GM23338 (cell line): ENCODE data around the gene B4GALT4. TPM values are rescaled to one million over a fixed set of nuclear protein-coding genes. Genes with fewer than 3 reads are reported as not detected.

Experiments used
- ATAC-seq: fragments of 200-7000 bp; cut with Tn5 transposase; 3 replicates; pipeline ENCODE4 v1.9.1; 2020
- DNase-seq: peaks from one replicate; pipeline ENCODE4 v3.0.0-alpha.2; 2015; ENCODE audit warnings: low spot score
- H2AFZ ChIP-seq: fragments of 200-600 bp; sonication (generic); 2 replicates; pipeline ENCODE4 v1.8.0; 2016; ENCODE audit warnings: antibody characterized with exemption, mild to moderate bottlenecking, moderate library complexity
- H3F3A ChIP-seq: fragments of 200-600 bp; sonication (generic); replicated peaks from 2 replicates; pipeline ENCODE4 v1.8.0; 2017; ENCODE audit warnings: antibody characterized with exemption, mixed run types, low read depth
- H3K27ac ChIP-seq: fragments of 200-600 bp; sonication (generic); 2 replicates; pipeline ENCODE4 v1.6.1; 2016; ENCODE audit warnings: low read depth
- H3K27me3 ChIP-seq: fragments of 200-600 bp; sonication (generic); 2 replicates; pipeline ENCODE4 v1.8.0; 2016; ENCODE audit warnings: mild to moderate bottlenecking, mixed run types, moderate library complexity; ENCODE audit not compliant: insufficient read depth
- H3K36me3 ChIP-seq: fragments of 200-600 bp; sonication (generic); 2 replicates; pipeline ENCODE4 v1.8.0; 2016; ENCODE audit warnings: mild to moderate bottlenecking; ENCODE audit not compliant: insufficient read depth
- H3K4me1 ChIP-seq: fragments of 200-600 bp; sonication (generic); 2 replicates; pipeline ENCODE4 v1.8.0; 2016; ENCODE audit warnings: mild to moderate bottlenecking, moderate library complexity; ENCODE audit not compliant: insufficient read depth
- H3K4me2 ChIP-seq: fragments of 200-600 bp; sonication (generic); 2 replicates; pipeline ENCODE4 v1.7.1; 2017; ENCODE audit warnings: mixed run types
- H3K4me3 ChIP-seq: fragments of 200-600 bp; sonication (generic); 2 replicates; pipeline ENCODE4 v1.6.1; 2016; ENCODE audit warnings: mixed run types
- H3K79me2 ChIP-seq: fragments of 200-600 bp; sonication (generic); replicated peaks from 2 replicates; pipeline ENCODE4 v1.8.0; 2017; ENCODE audit warnings: mild to moderate bottlenecking; ENCODE audit not compliant: insufficient read depth
- H3K9me2 ChIP-seq: fragments of 200-600 bp; sonication (generic); 2 replicates; pipeline ENCODE4 v1.8.0; 2017; ENCODE audit not compliant: insufficient read depth
- H4K20me1 ChIP-seq: fragments of 200-600 bp; sonication (generic); replicated peaks from 2 replicates; pipeline ENCODE4 v1.8.0; 2017; ENCODE audit warnings: mild to moderate bottlenecking; ENCODE audit not compliant: insufficient read depth
- H3K27ac Mint-ChIP-seq: 2 replicates; pipeline ENCODE4 v1.8.0; 2020; ENCODE audit warnings: inconsistent platforms, mild to moderate bottlenecking, moderate library complexity, mixed read lengths
- H3K27me3 Mint-ChIP-seq: 3 replicates; pipeline ENCODE4 v1.8.0; 2022; ENCODE audit warnings: low read depth, mild to moderate bottlenecking, moderate library complexity, mixed read lengths, inconsistent platforms; ENCODE audit not compliant: insufficient read depth, poor library complexity
- H3K36me3 Mint-ChIP-seq: 3 replicates; pipeline ENCODE4 v1.8.0; 2021; ENCODE audit warnings: low read depth, mild to moderate bottlenecking, inconsistent platforms, moderate library complexity, mixed read lengths
- H3K4me1 Mint-ChIP-seq: 3 replicates; pipeline ENCODE4 v1.8.0; 2020; ENCODE audit warnings: mild to moderate bottlenecking, inconsistent platforms, mixed read lengths
- H3K4me3 Mint-ChIP-seq: 3 replicates; pipeline ENCODE4 v1.8.0; 2021; ENCODE audit warnings: moderate library complexity, mild to moderate bottlenecking, inconsistent platforms, mixed read lengths
- H3K9me3 Mint-ChIP-seq: 3 replicates; pipeline ENCODE4 v1.8.0; 2020; ENCODE audit warnings: moderate library complexity, mild to moderate bottlenecking, inconsistent platforms, mixed read lengths
- EZH2phosphoT487 ChIP-seq: fragments of 200-600 bp; sonication (generic); IDR thresholded peaks from one replicate; pipeline ENCODE4 v1.8.1; 2018; ENCODE audit warnings: antibody characterized with exemption; ENCODE audit not compliant: unreplicated experiment
- ZNF462 ChIP-seq: fragments of 250-450 bp; sonication (Bioruptor Pico); IDR thresholded peaks from 2 replicates; pipeline ENCODE4 v1.5.0; 2020; ENCODE audit warnings: mild to moderate bottlenecking, moderate library complexity
- polyA plus RNA-seq: library from polyadenylated mRNA; unstranded; fragments of >200 nt; fragmentation: Nextera tagmentation; extraction: Ambion mirVana; gene quantifications from 2 replicates; pipeline ENCODE4 v1.2.1, GENCODE V29; 2016
- total RNA-seq: library from RNA; depleted of rRNA; stranded (reverse); fragments of >200 nt; shearing (Covaris generic); gene quantifications from 2 replicates; pipeline ENCODE4 v1.2.3, GENCODE V29; 2014

Gene B4GALT4
- total and polyA plus RNA-seq, 2 experiments from 2014 or later: 38.3 to 45.3 TPM

DNA sequence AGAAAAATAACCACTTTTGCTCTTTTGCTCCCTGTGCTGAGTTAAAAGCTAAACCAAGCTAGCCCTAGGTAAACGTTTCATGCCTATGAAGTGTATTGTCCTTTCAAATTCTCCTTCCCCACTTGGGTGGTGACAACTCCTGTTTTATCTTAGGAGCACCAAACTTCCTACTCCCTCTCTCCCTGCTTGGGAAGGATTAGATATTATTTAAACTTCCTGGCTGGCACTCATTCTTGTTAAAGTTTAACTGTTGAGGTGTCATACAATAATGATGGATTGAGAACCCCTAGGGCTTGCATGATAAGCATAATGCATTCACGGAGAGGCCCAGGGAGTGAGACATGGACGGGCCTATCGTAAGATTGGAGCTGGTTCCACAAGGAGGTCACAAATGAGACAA, 29.5 kb downstream of the B4GALT4 start (continued):
- TF ChIP-seq ZNF462: no peak

DNA sequence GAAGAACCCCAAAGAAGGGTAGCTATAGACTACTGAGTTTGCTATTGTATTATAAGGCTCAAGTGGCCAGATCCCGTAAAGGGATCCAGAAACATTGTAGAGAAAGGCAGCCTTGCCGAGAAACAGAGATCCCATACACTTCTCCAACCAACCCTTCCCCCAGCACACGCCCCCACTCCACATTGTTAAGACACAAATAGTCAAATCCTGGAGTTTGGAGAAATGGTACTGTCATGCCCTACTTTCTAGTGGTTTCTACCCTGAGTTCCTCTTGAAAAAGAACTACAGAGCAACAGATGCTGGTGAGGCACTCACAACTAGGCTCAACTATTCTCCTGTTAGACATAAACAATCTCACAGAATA, 33.2 kb downstream of the B4GALT4 start:
- Mint-ChIP-seq H3K36me3 (peaks cover 15% of the 10 kb centered on the region), H3K27me3 (peaks cover 6% of the 10 kb centered on the region), H3K27ac (no peak overlapping the region), H3K4me1 (peaks cover 12% of the 10 kb centered on the region; the same call in 2 of the 3 replicates), H3K4me3 (no peak overlapping the region), H3K9me3 (peaks cover 3% of the 10 kb centered on the region; the same call in 1 of the 3 replicates)
- DNase-seq (no peak), ATAC-seq (no peak)
- Histone ChIP-seq H3K4me3 (no peak overlapping the region), H3K4me2 (no peak overlapping the region), H3K27ac (peak overlapping the region; percentile 74; the same call in 1 of the 2 replicates), H3K79me2 (no peaks in the 10 kb centered on the region), H3K9me2 (no peaks in the 10 kb centered on the region), H4K20me1 (peaks cover 11% of the 10 kb centered on the region; the same call in 1 of the 2 replicates), H3K4me1 (peaks cover 9% of the 10 kb centered on the region), H3K27me3 (no peaks in the 10 kb centered on the region), H2AFZ (no peak overlapping the region), H3F3A (no peaks in the 10 kb centered on the region), H3K36me3 (peaks cover 13% of the 10 kb centered on the region; the same call in 1 of the 2 replicates)
- TF ChIP-seq EZH2phosphoT487: no peak
